Keratinocyte (primary cell): Measurements from ENCODE around the gene RNASEH2B. TPM values are rescaled to one million over a fixed set of nuclear protein-coding genes. Genes with fewer than 3 reads are reported as not detected.

Experiments used
- DNase-seq: peaks from one replicate; pipeline ENCODE4 v3.0.0-alpha.2; 2011; ENCODE audit warnings: low read depth, missing footprints, low spot score
- FAIRE-seq: peaks from 2 replicates; lab custom pipeline; 2011; peaks lifted over from hg19 to GRCh38; lab: Jason Lieb, UNC
- H2AFZ ChIP-seq: 2 replicates; pipeline ENCODE4 v1.6.0; 2012; ENCODE audit warnings: low read length, control low read depth, inconsistent platforms; ENCODE audit not compliant: control insufficient read depth
- H3K27ac ChIP-seq: 2 replicates; pipeline ENCODE4 v1.5.1; 2011; ENCODE audit warnings: low read length; ENCODE audit not compliant: control insufficient read depth, insufficient read depth
- H3K27me3 ChIP-seq: 3 replicates; pipeline ENCODE4 v1.6.0; 2011; ENCODE audit warnings: low read length; ENCODE audit not compliant: control insufficient read depth, insufficient read depth; ENCODE audit errors: extremely low read depth
- H3K36me3 ChIP-seq, 2 experiments: 2 replicates in 1 of 2; 3 replicates in 1 of 2; pipeline ENCODE4 v1.5.1; 2011; ENCODE audit warnings: low read length in 2 of 2, mild to moderate bottlenecking in 1 of 2; ENCODE audit not compliant: control insufficient read depth in 2 of 2, insufficient read depth in 2 of 2; ENCODE audit errors: extremely low read depth in 1 of 2
- H3K4me1 ChIP-seq: 3 replicates; pipeline ENCODE4 v1.5.1; 2011; ENCODE audit warnings: low read length; ENCODE audit not compliant: control insufficient read depth, insufficient read depth; ENCODE audit errors: extremely low read depth
- H3K4me2 ChIP-seq: 3 replicates; pipeline ENCODE4 v1.6.0; 2011; ENCODE audit warnings: low read depth, low read length; ENCODE audit not compliant: control insufficient read depth, insufficient read depth; ENCODE audit errors: extremely low read depth
- H3K4me3 ChIP-seq, 3 experiments: fragments of 200-600 bp in 1 of 3; sonication (generic) in 1 of 3; 2 replicates in 2 of 3; 3 replicates in 1 of 3; pipeline ENCODE4 v1.5.1; 2011 to 2016; ENCODE audit warnings: low read length in 3 of 3, mild to moderate bottlenecking in 3 of 3, control low read depth in 2 of 3, inconsistent platforms in 1 of 3, low read depth in 1 of 3, mixed read lengths in 1 of 3, mixed run types in 1 of 3, moderate library complexity in 1 of 3; ENCODE audit not compliant: control insufficient read depth in 2 of 3, insufficient read depth in 2 of 3; ENCODE audit errors: extremely low read depth in 1 of 3
- H3K79me2 ChIP-seq: 2 replicates; pipeline ENCODE4 v1.6.0; 2012; ENCODE audit warnings: low read length; ENCODE audit not compliant: control insufficient read depth, insufficient read depth
- H3K9ac ChIP-seq: 3 replicates; pipeline ENCODE4 v1.6.0; 2011; ENCODE audit warnings: low read length; ENCODE audit not compliant: control insufficient read depth, insufficient read depth; ENCODE audit errors: extremely low read depth
- H3K9me1 ChIP-seq: 3 replicates; pipeline ENCODE4 v1.6.0; 2011; ENCODE audit warnings: low read length; ENCODE audit not compliant: control insufficient read depth, insufficient read depth; ENCODE audit errors: extremely low read depth
- H3K9me3 ChIP-seq: 2 replicates; pipeline ENCODE4 v1.5.1; 2012; ENCODE audit warnings: low read depth, low read length; ENCODE audit not compliant: control insufficient read depth
- H4K20me1 ChIP-seq: 3 replicates; pipeline ENCODE4 v1.6.0; 2011; ENCODE audit warnings: low read length; ENCODE audit not compliant: control insufficient read depth, insufficient read depth; ENCODE audit errors: extremely low read depth
- EZH2 ChIP-seq: IDR thresholded peaks from one replicate; pipeline ENCODE4 v1.6.1; 2012; ENCODE audit warnings: inconsistent platforms, mild to moderate bottlenecking, low read length, moderate library complexity
- dilution Hi-C: fragments of 300-500 bp; cut with MboI; formaldehyde crosslinking; loops from one replicate; pipeline ENCODE4 v1.7.0; 2020; ENCODE audit warnings: low sequenced_read_pairs; ENCODE audit not compliant: extremely low pct_ligation_motif_present
- polyA plus RNA-seq, 5 experiments: library from polyadenylated mRNA; depleted of rRNA in 3 of 5; stranded (reverse) in 3 of 5; stranded (forward) in 1 of 5; unstranded in 1 of 5; fragments of >200 nt; gene quantifications; 1 replicate in 1 of 5; 2 replicates in 3 of 5; 3 replicates in 1 of 5; pipeline versions ENCODE4 v1.2.1 to v1.2.3, GENCODE V29; 2011 to 2012; ENCODE audit warnings: missing spikeins in 2 of 5, low read depth in 1 of 5, low replicate concordance in 1 of 5
- TF ChIP-seq, protein P1 (sequence below), 3 experiments: IDR thresholded peaks in 1 of 3; conservative IDR thresholded peaks in 1 of 3; optimal IDR thresholded peaks in 1 of 3; 2 replicates in 2 of 3; 3 replicates in 1 of 3; pipeline versions ENCODE3 to v1.5.1; 2011; ENCODE audit warnings: low read length in 3 of 3, mild to moderate bottlenecking in 3 of 3, moderate library complexity in 2 of 3, control low read depth in 1 of 3, inconsistent platforms in 1 of 3; ENCODE audit not compliant: insufficient read depth in 2 of 3; ENCODE audit errors: extremely low read depth in 1 of 3

The RNASEH2B gene
- polyA plus RNA-seq, 1 donor (not counting 4 experiments of a cell fraction or from before 2014, with no cell fraction given): 26.1 TPM

DNA sequence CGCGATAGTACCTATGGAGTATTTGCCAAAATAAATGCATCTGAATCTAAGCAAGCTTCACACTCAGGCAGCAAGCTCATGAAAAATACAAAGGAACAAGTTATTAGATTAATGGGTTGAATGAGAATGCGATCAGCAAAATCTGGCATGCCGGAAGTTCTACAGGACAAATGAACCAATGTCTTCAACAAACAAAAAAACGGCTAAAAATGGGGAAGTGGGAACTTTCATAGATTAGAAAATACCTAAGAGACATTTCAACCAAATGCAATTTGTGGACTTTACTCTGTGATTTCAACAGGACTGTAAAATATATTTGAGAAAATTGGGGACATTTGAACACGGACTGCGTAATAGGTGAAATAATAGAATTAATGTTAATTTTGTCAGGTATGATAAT lies 22.4 kb upstream of the RNASEH2B start:
- Histone ChIP-seq H3K79me2 (no peaks in the 10 kb centered on the region), H3K4me3 (no peak overlapping the region), H3K9me3 (no peaks in the 10 kb centered on the region), H2AFZ (no peak overlapping the region), H3K36me3 (no peaks in the 10 kb centered on the region), H3K9ac (no peak overlapping the region), H3K27ac (no peak overlapping the region), H3K27me3 (peaks cover 8% of the 10 kb centered on the region), H3K4me2 (no peak overlapping the region), H4K20me1 (no peaks in the 10 kb centered on the region), H3K4me1 (no peaks in the 10 kb centered on the region), H3K9me1 (no peaks in the 10 kb centered on the region)
- no peak for TF ChIP-seq EZH2
- TF ChIP-seq, protein P1, sequence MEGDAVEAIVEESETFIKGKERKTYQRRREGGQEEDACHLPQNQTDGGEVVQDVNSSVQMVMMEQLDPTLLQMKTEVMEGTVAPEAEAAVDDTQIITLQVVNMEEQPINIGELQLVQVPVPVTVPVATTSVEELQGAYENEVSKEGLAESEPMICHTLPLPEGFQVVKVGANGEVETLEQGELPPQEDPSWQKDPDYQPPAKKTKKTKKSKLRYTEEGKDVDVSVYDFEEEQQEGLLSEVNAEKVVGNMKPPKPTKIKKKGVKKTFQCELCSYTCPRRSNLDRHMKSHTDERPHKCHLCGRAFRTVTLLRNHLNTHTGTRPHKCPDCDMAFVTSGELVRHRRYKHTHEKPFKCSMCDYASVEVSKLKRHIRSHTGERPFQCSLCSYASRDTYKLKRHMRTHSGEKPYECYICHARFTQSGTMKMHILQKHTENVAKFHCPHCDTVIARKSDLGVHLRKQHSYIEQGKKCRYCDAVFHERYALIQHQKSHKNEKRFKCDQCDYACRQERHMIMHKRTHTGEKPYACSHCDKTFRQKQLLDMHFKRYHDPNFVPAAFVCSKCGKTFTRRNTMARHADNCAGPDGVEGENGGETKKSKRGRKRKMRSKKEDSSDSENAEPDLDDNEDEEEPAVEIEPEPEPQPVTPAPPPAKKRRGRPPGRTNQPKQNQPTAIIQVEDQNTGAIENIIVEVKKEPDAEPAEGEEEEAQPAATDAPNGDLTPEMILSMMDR (optimal IDR thresholded peaks at IDR 0.05 in 1 of 3, IDR thresholded peaks at IDR 0.05 in 1 of 3, conservative IDR thresholded peaks at IDR 0.05 in 1 of 3; ENCODE audit: extremely low read depth in 1 of 3, insufficient read depth in 2 of 3, low read length in 3 of 3): no peak
- DNase-seq (no peak), FAIRE-seq (no peak)
- dilution Hi-C loops: no loop called here

DNA sequence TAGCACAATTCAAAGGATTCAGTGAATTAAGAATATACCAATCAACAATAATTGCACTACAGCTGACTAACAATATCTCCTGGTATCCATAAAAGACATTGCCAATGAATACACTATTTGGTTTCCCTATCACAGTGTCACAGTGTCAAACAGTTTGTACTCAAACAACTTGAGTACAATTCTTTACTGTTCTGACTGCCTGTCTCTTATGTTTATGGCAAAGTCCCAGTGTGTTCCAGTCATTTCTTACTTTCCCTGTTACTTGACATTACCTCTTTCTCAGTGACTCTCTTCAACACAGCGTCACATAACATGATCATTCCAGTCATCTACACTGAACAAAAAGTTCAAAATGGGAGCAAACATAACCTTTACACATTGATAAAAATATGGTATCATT lies 21.2 kb upstream of the RNASEH2B start:
- H3K79me2 ChIP-seq: no peaks in the 10 kb centered on the region
- no peaks in the 10 kb centered on the region for H3K9me1 ChIP-seq
- H3K9me3 ChIP-seq: no peaks in the 10 kb centered on the region
- no peaks in the 10 kb centered on the region for H4K20me1 ChIP-seq
- no peaks in the 10 kb centered on the region for H3K4me1 ChIP-seq
- H3K4me2 ChIP-seq: no peak overlapping the region
- no peak overlapping the region for H3K27ac ChIP-seq
- TF ChIP-seq EZH2: no peak
- TF ChIP-seq, protein P1 (optimal IDR thresholded peaks at IDR 0.05 in 1 of 3, IDR thresholded peaks at IDR 0.05 in 1 of 3, conservative IDR thresholded peaks at IDR 0.05 in 1 of 3; ENCODE audit: extremely low read depth in 1 of 3, insufficient read depth in 2 of 3, low read length in 3 of 3): no peak
- dilution Hi-C loops: no loop called here
- H3K36me3 ChIP-seq: no peaks in the 10 kb centered on the region
- H2AFZ ChIP-seq: no peak overlapping the region
- no peak overlapping the region for H3K9ac ChIP-seq
- FAIRE-seq (no peak), DNase-seq (no peak)
- peaks cover 8% of the 10 kb centered on the region for H3K27me3 ChIP-seq
- no peak overlapping the region for H3K4me3 ChIP-seq
